ENCODE data around the gene HOMER3.
"Not testable (repeated sequence)": the region's sequence is repeated elsewhere in the genome, so short reads cannot be mapped to it uniquely, and the experiment has no call there.

HOMER3 gene

GRCh38 chr19:18952364-18953003 lies 11.5 kb upstream of the HOMER3 start:
- DNase-seq: not testable (repeated sequence)

GRCh38 chr19:18951721-18952281 lies 10.8 kb upstream of the HOMER3 start:
- no peak for DNase-seq

GRCh38 chr19:18949858-18950257 lies 8.8 kb upstream of the HOMER3 start:
- no peak for DNase-seq

GRCh38 chr19:18948976-18949356 lies 7.9 kb upstream of the HOMER3 start:
- DNase-seq: no peak

GRCh38 chr19:18948075-18948975 lies 7.3 kb upstream of the HOMER3 start:
- no peak for DNase-seq

GRCh38 chr19:18946918-18947317 lies 5.9 kb upstream of the HOMER3 start:
- DNase-seq: no peak

- DNase-seq: no peak
Observed at GRCh38 chr19:18946335-18946734, 5.3 kb upstream of the HOMER3 start.

GRCh38 chr19:18945297-18945696 lies 4.3 kb upstream of the HOMER3 start:
- DNase-seq: no peak

- DNase-seq: no peak
Observed at GRCh38 chr19:18943465-18943864, 2.4 kb upstream of the HOMER3 start.

- DNase-seq: no peak
Observed at GRCh38 chr19:18942692-18943091, 1.7 kb upstream of the HOMER3 start.

- no peak for DNase-seq
Observed at GRCh38 chr19:18941628-18942354, 774 bp upstream of the HOMER3 start.

- no peak for DNase-seq
Observed at GRCh38 chr19:18939922-18940768, 872 bp downstream of the HOMER3 start.

- DNase-seq: no peak
Observed at GRCh38 chr19:18939163-18939562, 1.9 kb downstream of the HOMER3 start.

- no peak for DNase-seq
Observed at GRCh38 chr19:18933297-18933696, 7.7 kb downstream of the HOMER3 start.

- DNase-seq: no peak
Observed at GRCh38 chr19:18932216-18932841, 8.7 kb downstream of the HOMER3 start.

GRCh38 chr19:18931316-18932162 lies 9.5 kb downstream of the HOMER3 start:
- no peak for DNase-seq

- no peak for DNase-seq
Observed at GRCh38 chr19:18929311-18929710, 11.7 kb downstream of the HOMER3 start.

- DNase-seq: no peak
Observed at GRCh38 chr19:18928018-18928805, 12.8 kb downstream of the HOMER3 start.

GRCh38 chr19:18924684-18925213 lies 16.3 kb downstream of the HOMER3 start:
- DNase-seq: no peak

Data from NCI-H446 treated with DMSO at 0.1 percent for 48 hours (cell line).